NCI-H748 (cell line): ENCODE measurements around the gene PRR33.

Experiments used
- DNase-seq: peaks from one replicate; lab custom pipeline; 2025; ENCODE audit not compliant: unreplicated experiment; lab: John Stamatoyannopoulos, UW

The PRR33 gene

DNA sequence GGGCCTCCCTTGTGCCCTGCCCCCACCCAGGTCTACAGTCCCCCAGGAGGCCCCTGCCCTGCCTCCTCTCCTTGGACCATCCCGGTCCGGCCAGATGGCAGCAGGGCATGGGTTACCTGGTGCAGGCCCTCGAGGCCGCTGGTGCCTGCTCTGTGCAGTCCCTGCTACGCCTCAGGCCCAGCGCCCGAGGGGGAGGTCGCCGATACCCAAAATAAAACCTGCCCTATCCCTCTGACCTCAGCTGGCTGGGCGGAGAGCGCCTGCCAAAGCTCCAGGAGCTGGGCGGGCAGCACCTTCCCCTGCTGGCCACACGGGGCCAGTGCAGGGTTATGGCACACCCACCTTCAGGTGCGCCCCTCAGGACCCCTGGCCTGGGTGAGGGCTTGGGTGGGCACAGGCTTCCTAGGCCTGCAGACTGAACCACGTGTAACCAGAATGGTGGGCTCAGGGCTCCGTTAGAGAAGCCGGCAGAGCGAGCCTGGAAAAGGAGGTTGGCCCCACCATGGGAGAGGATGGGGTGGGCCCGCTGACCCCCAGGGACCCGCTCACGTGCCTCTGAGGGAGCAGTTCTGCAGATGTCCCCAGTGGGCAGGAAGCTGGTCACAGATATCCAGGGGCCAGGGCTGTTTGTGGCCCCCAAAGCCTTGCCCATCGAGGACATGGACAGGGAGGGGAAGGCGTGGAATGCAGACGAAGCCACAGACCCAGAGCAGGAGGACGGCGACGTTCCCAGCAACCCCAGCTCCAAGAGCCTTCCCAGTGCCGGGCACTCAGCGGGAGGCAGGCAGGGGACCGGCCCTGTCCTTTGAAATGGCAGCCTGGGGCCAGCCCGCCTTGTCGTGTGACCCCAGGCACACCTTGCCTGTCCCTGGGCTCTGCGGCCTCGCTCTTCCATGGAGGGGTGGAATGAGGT is 26.1 kb upstream of the PRR33 start:
- no peak for DNase-seq

GRCh38 chr11:1916986-1917522 is 25.4 kb upstream of the PRR33 start:
- DNase-seq: no peak

- no peak for DNase-seq
Measured at GRCh38 chr11:1916132-1916985, 24.7 kb upstream of the PRR33 start.

DNA sequence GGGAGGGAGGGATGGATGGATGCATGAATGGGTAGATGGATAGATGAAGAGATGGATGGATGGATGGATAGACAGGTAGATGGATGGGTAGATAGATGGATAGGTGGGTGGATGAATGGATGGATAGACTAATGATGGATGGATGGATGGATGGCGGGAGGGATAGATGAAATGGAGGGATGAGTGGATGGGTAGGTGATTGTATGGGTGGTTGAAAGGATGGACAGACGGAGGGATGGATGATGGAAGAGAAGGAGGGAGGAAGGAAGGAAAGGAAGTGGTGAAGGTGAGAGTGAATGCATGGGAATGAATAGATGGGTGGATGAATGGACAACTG is 24.1 kb upstream of the PRR33 start:
- no peak for DNase-seq

DNA sequence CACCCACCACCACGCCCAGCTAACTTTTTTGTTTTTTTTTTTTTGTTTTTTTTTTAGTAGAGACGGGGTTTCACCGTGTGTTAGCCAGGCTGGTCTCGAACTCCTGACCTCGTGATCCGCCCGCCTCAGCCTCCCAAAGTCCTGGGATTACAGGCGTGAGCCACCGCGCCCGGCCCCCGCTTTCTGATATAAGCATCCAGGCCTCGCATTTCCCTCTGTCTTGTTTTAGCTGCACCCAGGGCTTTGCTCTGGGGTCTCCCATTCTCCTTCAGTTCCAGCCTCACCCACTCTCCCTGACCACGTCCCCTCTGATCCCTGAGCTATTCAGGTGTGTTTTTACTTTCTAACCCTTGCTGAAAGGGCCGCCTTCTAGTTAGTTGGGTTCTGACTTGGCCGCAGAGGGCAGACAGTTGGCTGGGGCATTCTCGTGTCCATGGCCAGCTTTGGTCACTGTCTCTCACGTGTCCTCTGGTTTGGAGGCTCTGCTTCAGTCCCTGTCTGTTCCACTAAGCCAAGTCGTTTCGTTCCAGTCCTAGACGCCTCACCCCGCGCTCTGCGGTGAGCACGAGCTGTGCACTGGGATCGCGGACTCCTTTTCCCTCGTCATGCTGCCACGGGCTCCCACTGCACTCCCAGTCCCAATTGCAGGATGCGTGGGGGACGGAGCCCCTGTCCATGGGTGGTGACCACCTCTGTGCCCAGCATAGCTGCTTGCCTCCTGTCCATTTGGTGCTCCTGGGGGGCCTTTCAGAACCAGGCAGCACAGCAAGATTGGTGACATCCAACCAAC is 21.8 kb upstream of the PRR33 start:
- DNase-seq: no peak

DNA sequence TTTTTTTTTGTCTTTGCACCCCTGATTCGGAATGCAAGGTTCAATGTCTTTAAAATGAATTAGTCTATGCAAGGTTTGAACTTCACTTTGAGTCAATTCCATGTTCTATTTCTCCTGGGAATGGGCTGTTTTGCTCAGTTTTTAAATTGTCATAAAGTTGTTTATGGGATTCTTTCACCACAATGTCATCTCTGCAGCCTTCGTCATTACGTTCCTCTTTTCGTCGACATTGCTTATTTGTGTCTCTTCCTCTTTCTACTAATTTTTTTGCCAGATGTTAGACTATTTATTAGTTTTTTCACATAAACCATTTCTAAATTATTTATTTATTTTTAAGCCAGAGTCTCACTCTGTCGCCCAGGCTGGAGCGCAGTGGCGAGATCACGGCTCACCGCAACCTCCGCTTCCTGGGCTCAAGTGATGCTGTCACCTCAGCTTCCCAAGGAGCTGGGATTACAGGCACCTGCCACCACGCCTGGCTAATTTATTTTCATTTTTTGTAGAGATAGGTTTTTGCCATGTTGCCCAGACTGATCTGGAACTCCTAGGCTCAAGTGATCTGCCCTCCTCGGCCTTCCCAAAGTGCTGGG is 20.7 kb upstream of the PRR33 start:
- no peak for DNase-seq

- no peak for DNase-seq
Measured at GRCh38 chr11:1909524-1909923, 17.8 kb upstream of the PRR33 start.

DNA sequence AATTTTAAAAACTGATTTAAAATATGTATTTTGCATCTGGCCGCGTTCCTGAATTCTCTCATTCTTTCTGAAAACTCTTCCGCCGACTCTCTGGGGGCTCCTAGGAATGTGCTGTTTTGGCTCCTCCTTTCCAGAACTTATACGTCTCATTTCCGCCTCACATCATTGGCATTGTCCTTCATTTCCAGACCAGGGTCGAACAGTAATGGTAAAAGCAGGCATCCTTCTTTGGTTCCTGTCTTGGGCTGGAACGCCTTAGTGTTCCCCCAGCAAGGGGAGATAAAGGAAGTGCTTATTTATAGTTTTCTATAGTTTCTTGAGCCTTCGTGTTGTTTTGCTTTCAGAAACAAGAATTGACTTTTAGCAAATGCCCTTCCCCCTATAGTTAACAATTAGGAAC is 16.9 kb upstream of the PRR33 start:
- DNase-seq: no peak

DNA sequence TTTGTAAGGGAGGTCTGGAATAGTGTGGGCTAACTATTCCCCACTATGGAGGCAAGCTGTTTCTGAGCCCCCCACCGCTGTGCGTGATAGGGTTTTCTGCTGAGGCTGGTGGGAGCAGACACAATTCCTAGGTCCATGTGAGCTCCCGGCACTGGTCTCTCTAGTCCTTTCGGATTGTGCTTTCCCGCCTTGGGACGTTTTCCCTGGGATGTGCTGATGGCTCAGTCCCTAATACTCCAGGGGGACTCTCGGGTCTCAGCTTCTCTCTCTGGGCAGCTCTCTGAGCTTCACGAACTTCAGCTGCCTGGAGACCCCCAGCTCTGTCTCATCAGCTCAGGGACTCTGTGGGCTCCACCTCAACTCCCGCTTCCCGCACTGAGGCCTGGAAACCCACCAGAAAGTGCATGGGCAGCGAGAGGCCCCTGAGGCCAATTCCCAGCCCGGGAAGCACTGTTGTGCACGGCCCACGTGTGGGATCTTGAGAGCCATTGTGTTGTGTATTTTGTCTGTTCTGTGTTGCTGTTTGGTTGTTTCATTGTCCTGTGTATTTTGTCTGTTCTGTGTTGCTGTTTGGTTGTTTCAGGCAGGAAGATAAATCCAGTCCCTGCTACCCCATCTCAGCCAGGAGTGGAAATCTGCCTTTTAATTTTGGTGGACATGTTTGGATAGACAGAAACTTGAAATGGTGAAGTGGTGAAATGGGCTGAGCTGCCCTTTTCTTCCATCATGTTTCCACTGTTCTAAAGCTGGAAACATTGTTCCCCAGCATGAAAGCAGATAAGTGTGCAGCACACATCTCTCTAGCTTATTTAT is 15.1 kb upstream of the PRR33 start:
- DNase-seq: no peak

- DNase-seq: no peak
Measured at GRCh38 chr11:1906181-1906580, 14.5 kb upstream of the PRR33 start.

GRCh38 chr11:1899686-1900085 is 8.0 kb upstream of the PRR33 start:
- DNase-seq: no peak

DNA sequence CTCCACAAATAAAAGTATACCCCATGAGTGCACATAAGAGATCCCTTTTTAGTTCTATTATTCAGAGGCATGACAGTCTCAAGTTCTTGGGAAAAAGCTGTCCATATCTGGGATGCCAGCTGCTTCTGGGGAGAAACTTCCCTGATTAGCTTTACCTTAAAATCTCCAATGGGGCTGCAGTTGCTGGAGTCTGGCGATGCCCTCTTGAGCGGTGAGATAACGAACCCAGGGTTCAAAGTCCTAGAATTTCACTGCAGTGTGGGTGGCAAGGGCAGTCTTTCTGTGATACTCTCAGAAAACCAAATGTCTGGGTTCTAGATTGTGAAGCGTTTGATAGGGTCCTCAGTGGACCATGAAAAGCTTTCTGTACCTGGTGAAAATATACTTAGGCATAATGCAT is 7.4 kb upstream of the PRR33 start:
- DNase-seq: no peak

GRCh38 chr11:1896923-1897322 is 5.2 kb upstream of the PRR33 start:
- DNase-seq: no peak

DNA sequence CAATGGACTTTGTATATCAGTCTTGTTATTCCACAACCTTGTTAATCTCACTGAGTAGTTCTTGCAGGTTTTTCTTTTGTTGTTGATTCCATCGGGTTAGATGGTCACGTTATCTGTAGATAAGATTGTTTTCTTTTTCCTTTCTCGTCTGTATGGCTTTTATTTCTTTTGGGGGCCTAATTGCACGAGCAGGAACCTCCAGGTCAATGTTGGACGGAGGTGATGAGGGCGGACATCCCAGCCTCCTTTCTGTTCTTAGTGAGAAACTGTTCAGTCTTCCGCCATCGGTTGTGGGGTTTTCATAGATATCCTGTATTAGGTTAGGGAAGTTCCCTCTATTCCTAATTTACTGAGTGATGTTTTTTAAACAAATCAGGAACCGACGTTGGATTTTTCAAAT is 4.8 kb upstream of the PRR33 start:
- no peak for DNase-seq

GRCh38 chr11:1894759-1895158 is 3.1 kb upstream of the PRR33 start:
- DNase-seq: no peak

DNA sequence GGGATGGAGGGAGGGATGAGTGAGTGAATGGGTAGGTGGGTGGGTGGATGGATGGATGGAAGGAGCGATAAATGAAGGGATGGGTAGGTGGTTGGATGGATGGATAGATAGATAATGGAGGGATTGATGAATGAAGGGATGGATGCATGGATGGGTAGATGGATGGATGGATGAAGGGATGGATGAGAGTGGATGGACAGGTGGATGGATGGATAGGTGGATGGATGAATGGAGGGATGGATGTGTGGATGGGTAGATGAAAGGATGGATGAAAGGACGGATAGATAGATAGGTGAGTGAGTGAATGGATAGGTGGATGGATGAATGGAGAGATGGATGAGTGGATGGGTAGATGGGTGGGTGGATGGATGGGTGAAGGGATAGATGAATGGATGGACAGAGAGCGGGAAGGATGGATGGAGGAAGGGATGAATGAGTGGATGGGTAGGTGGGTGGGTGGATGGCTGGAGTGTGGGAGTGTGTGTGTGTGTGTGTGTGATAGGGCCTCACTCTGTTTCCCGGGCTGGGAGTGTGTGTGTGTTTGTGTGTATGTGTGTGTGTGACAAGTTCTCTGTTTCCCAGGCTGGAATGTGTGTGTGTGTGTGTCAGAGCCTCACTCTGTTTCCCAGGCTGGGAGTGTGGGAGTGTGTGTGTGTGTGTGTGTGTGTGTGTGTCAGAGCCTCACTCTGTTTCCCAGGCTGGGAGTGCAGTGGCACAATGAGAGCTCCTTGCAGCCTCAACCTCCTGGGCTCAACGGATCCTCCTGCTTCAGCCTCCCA is 2.1 kb upstream of the PRR33 start:
- DNase-seq: no peak

DNA sequence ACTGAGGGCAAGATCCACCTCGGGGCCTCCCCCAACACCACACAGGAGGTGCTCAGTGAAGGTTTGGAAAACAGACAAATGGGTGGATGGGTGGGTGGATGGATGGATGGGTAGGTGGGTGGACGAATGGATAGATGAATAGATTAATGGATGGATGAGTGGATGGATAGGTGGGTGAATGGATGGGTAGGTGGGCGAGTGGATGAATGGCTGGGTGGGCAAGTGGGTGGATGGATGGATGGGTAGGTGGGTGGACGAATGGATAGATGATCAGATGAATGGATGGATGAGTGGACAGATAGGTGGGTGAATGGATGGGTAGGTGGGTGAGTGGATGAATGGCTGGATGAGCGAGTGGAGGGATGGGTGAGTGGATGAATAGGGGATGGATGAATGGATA is 863 bp upstream of the PRR33 start:
- DNase-seq: no peak

- DNase-seq: no peak
Measured at GRCh38 chr11:1892116-1892515, 421 bp upstream of the PRR33 start.
